OCI-LY7 (cell line): Measurements from ENCODE around the gene CDKL5.

Experiments used
- EZH2phosphoT487 ChIP-seq: fragments of 200-600 bp; sonication (generic); IDR thresholded peaks from 2 replicates; pipeline ENCODE4 v1.6.1; 2018; ENCODE audit warnings: low read depth, borderline replicate concordance, mild to moderate bottlenecking, mixed run types, antibody characterized with exemption, low read length, moderate library complexity, mixed read lengths
- TF ChIP-seq, protein P1 (sequence below): fragments of 200-600 bp; sonication (generic); conservative IDR thresholded peaks from 2 replicates; pipeline ENCODE4 v1.5.1; 2014; ENCODE audit warnings: mild to moderate bottlenecking, antibody characterized with exemption, low read length, moderate library complexity, mixed read lengths

DNA sequence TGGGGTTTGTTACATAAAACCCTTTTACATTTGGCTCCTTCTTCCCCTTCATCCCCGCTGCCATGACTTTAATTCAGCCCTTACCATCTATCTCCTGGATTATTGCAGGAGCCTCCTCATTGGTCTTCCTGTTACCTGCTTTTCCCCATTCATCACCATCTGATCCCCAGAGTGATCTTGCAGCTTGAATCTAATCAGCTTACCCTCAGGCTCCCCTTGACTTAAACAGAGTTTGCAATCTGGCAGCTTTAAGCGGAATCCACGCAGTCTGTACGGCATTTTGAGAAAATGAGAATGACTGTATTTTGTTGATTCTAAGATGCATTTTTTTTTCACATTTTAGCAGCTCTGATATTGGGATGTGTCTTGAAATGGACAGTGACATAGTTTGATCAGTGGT is 267.1 kb downstream of the CDKL5 start:
- TF ChIP-seq, protein P1, sequence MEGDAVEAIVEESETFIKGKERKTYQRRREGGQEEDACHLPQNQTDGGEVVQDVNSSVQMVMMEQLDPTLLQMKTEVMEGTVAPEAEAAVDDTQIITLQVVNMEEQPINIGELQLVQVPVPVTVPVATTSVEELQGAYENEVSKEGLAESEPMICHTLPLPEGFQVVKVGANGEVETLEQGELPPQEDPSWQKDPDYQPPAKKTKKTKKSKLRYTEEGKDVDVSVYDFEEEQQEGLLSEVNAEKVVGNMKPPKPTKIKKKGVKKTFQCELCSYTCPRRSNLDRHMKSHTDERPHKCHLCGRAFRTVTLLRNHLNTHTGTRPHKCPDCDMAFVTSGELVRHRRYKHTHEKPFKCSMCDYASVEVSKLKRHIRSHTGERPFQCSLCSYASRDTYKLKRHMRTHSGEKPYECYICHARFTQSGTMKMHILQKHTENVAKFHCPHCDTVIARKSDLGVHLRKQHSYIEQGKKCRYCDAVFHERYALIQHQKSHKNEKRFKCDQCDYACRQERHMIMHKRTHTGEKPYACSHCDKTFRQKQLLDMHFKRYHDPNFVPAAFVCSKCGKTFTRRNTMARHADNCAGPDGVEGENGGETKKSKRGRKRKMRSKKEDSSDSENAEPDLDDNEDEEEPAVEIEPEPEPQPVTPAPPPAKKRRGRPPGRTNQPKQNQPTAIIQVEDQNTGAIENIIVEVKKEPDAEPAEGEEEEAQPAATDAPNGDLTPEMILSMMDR: no peak
- no peak for TF ChIP-seq EZH2phosphoT487
